ENCODE data around the gene FAM83G.
A peak's percentile ranks its signal among the peaks of the same experiment; 100 is the strongest.
"Not testable (repeated sequence)": the region's sequence is repeated elsewhere in the genome, so short reads cannot be mapped to it uniquely, and the experiment has no call there.

The FAM83G gene

DNA sequence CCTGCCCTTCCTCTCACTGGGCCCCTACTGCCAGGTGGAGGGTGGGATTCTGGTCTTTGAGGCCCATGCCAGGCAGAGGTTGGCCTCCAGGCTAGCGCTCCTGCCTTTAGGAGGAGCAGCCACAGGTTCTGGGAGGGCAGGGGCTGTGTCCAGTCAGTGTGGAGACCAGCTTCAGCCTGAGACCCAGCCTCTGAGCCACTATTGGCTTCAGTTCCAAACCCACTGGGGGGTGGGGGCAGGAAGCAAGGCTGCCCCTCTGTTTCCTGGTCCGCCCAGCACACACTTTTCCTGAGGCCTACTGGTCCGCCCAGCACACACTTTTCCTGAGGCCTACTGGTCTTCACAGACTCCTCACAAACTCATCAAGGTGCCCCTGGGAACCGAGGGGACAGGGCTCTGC lies 36.2 kb downstream of the FAM83G start:
- no peak for DNase-seq (ENCODE audit: low spot score)

DNA sequence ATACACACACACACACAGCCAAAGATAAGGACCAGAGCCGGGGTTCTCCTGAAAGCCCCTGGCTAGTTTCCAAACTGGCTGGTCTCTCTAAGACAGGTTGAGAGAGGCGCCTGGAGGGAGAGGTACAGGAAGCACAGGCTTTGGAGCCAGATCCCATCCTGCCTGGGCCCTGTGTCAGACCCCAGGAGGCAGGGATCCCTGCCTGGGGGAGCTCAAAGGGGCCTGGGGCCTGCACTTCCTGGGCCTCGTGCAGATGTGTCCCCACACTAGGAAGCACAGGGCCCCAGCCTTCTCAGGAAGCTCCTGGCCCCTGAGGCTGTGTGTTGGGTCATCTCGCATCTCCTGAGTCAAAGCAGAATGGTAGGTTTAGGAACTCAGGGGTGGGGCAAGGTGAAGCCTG lies 36.6 kb downstream of the FAM83G start:
- DNase-seq (ENCODE audit: low spot score) = no peak

DNA sequence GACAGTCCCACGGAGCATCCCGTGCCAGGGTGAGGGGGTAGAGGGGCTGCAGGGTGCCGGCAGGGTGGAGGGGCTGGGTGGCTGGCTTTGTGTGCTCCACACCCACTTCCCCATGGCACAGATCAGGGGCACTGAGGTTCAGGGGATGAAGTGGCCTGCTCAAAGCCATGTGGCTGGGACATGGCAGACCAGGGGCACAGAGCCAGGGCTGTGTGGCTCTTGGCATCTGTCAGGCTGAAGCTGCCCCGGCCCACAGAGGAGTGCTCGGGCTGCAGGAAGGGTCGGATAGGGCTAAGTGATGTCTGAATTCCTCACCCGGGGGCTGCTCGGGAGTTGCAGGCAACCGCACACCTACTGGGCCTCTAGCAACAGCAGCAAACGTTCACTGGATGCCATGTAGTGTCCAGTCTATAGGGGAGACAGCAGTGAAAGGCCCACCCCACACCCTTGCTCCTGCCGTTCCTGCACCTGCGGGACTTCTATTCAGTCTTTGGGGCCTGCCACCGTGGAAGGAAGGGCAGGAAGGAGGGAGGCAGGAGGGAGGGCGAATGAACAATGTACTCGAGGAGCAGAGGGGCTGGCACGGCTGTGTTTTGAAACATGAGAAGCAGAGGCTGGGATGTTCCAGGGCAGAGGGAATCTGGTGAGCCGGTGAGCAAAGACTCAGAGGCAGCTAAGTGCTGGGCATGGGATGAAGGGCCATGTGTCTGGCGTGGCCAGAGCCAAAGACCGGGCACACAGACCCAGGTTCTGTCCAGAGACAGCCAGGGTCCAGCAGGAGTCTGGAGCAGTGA lies 37.5 kb downstream of the FAM83G start:
- no peak for DNase-seq (ENCODE audit: low spot score)

DNA sequence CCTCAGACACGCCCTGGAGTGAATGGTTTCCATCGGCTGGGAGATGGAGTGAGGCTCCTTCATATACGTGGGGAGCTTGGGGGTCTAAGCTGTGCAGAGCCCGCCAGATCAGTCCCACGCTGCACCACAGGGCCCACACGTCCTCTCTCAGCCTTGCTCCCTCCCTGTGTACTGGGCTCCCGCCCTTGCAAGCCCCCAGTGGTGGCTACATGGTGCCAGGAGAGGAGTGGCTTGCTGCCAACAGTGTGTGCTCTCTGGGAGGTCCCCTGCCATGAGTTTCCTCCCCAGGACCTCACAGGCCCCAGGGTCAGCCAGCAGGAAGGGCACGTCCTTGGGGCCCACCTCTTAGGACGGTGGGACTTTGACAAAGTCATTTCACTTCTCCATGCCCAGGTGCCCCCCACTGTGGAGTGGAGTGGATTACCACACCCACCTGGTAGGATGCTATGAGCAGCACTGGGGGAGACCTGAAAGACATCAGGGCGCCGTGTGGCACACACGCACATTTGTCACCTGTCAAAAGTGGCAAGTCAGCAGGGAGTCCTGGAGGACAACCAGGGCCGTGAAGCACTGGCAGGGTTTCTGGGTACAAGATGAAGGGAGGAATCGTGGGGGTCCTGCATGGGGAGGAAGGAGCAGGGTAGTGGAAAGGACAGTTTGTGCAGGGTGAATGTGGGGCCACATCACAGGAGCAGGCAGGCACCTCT lies 38.9 kb downstream of the FAM83G start:
- DNase-seq (ENCODE audit: low spot score) = no peak

DNA sequence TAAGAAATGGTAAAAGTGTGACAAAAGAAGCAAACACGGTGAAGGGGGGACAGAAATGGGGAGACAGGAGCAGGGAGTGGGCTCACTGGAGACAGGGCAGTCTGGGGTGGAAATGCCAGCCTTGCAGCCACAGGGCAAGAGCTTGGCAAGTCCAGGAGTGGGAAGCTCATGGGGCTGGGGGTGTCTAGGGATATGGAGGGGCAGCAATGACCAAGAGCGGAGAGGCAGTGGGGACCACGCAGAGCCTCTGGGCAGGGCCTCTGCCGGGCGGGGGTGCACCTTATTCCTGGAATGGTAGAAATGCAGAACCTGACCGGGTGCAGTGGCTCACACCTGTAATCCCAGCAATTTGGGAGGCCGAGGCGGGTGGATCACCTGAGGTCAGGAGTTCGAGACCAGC lies 40.0 kb downstream of the FAM83G start:
- DNase-seq (ENCODE audit: low spot score) = no peak

DNA sequence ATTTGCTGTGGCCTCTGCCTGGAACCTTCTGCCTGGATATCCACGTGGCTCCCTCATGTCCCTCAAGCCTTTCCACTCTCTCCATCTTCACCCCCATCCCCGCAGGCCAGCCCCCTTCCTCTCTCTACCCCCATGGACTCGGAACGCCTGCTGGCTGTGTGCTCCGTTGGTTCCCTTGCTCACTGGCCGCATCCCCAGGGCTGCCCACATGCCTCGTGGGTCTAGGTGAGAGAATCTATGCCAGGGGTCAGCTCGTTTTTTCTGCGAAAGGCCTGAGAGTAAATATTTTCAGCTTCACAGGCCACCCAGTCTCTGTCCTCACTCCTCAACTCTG lies 40.6 kb downstream of the FAM83G start:
- no peak for DNase-seq (ENCODE audit: low spot score)

DNA sequence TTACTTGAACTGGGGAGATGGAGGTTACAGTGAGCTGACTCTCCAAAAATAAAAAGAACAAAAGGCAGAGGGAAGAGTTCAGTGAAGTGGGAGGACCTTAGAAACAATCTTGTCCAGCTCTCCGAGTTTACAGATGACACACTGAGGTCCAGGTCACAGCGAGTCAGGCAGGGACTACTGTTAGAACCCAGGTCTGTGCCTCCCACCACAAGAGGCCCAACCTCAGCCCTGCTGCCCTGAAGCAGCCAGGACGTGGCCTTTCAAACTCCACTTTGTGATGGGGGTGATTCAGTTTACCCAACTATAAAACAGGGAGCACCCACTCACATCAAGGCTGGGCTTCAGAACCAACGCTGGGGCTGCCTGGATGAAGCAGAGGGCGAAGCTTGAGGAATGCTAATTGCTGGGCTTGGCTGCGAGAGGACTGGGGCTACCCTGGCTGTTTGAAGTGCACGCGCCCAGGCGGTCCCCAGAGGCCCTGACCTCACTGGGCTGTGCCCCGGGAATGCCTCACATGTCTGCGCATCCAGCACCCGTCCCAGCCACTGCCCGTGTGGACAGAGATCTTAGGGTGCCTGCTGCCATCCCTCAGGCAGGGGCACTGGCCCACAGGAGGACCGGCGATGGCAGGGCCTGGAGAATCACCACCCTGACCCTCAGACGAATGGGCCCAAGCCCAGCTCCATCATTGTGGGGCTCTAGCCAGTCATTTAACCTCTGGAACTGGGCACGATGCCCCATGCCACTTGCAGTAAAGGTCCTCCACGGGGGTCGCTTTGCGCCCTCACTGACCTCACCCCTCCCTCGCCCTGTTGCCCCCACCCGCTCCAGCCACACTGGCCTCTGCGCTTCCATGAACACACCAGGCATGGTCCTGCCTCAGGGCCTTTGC lies 41.2 kb downstream of the FAM83G start:
- DNase-seq (ENCODE audit: low spot score) = peak; percentile 20

DNA sequence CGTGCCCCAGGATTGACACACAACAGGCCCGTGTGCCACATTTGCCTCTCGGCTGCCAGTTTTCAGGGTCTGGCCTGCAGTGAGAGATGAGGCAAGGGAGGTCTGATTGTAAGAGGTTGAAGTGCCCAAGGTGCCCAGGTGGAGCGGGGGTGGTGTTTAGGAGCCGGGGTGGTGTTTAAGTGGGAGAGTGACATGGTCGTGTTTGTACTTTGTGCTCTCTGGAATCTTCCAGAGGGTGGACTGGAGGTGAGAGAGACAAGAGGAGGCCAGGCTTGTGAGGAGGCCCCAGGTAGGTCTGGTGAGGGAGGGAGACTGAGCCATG lies 42.1 kb downstream of the FAM83G start:
- no peak for DNase-seq (ENCODE audit: low spot score)

DNA sequence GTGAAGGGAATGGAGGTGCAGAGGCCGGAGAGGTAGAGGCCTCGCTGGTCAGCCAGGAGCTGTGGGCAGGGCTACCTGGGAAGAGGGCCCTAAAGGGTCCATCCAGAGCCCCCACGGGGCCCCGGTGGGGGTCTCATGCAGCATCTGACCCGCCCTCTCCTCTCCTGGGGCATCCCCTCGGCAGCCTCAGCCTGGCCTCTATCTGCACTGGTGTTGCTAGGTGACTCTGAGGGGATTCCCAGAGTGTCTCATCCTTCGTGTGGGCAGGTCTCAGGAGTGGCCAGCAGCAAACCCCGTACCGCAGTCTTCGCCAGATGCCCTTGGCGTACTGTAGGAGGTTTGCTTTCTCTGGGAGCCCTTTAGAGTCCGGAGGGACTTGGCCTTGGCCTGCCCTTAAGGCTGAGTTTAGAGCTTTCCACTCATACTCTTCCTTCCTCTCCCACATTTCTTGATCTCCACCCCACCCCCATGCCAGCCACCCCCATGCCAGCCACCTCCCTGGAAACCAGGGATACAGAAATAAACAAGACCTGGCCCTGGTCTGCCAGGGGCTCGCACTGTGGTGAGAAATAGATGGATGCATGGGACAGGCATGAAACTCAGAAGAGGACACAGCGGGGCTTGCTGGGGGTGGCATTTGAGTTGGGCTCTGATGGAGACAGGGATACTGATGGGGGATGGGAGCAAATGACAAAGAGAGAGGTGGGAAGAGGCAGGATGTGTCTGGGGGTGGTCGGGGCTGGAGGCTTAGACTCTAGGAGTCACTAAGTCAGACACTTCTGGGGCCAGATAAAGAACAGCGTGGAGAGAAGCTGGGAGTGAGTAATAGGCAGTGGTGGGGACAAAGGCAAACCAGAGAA lies 42.7 kb downstream of the FAM83G start:
- no peak for DNase-seq (ENCODE audit: low spot score)

DNA sequence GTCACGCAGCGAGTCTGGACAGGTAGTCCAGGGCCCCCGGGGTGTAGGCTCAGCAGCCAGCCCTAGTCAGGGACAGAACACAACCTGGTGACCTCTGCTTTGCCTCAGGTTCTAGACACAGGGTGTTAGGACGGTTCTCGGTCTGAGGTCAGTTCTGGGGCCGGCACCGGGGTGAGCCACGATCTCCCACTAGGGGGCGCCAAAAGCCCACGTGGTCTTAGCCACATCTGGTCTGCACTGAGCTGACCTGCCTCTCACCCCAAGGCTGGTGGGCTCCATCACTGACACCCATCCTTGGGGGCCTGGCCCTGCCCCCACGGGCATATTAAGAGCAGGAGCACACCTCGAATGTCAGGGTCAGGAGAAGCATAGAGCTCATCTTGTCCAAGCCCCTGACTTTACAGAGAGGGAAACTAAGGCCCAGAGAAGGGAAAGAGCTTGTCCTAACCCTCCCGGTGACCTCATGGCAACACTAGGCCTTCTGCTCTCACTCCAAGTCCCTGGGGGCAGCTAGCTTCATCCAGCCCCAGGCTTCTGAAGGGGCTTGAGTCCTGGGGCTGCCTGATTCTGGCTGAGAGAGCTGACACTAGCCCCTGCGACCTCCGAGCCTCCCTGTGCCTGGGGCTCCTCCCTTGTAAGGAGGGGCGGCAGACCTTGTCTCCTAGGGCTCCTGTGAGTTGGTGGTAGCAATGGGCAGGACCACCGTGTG lies 43.6 kb downstream of the FAM83G start:
- DNase-seq (ENCODE audit: low spot score) = peak; percentile 85

DNA sequence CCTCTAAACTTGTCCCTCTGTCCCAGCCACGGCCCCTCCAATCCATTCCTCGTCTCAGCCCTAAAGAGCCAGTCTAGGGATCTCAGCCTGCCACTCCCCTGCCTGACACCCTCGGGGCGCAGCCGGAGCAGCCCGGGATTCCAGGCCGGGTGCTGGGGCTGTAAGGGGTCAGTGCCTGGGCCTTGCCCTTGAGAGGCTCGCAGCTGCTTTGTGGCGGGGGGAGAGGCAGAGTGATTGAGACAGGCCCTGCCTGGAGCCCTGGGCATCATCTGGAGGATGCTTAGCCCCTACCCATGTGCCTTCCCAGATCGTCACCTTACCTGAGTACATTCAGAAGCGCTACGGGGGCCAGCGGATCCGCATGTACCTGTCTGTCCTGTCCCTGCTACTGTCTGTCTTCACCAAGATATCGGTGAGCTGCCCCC lies 44.3 kb downstream of the FAM83G start:
- DNase-seq (ENCODE audit: low spot score) = no peak

DNA sequence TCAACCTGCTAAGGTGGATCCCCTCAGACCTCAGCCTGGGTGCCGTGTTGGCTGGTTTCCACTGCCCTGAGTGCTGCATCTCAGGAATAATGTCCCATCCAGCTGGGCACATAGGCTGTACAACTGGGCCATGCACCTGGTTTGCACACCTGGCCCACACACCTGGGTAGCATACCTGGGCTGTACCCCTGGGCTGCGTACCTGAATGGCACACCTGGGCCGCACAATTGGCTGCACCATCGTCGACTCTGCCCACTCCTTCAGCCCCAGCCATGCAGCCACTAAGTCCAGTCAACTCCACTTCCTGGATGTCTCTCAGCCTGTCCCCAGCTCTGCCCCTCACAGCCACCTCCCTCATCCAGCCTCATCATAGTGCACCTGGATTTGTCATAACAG lies 44.7 kb downstream of the FAM83G start:
- no peak for DNase-seq (ENCODE audit: low spot score)

DNA sequence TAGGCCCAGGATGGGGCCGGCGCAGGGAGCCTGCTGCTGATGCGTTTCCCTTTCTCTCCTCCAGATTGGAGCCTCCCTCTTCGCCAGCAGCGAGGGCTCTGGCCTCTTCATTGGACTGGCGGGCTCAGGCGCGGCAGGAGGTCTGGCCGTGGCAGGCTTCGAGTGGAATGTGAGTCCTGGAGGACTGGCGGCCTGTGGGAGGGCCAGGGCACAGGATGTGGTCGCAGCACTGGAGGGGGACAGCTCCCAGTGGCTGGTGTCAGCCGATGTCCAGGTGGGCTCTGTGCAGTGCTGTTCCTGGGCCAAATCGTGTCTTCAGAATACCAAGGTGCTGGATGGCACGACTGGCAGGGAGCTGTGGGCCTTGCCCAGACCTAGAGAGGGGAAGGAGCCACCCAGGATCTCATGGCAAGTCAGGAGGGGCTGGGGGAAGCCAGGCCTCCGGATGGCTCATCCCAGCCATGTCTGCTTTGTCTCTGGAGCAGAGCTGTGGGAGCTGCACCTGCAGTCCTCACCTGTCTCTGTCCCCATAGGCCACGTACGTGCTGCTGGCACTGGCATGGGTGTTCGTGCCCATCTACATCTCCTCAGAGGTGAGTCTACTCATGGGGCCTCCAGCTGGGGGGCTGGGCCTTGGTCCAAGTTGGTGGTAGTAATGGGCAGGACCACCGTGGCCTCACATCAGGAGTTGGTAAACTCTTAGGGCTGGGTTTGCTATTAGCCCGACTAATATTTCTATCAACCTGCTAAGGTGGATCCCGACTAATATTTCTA lies 45.3 kb downstream of the FAM83G start:
- no peak for DNase-seq (ENCODE audit: low spot score)

DNA sequence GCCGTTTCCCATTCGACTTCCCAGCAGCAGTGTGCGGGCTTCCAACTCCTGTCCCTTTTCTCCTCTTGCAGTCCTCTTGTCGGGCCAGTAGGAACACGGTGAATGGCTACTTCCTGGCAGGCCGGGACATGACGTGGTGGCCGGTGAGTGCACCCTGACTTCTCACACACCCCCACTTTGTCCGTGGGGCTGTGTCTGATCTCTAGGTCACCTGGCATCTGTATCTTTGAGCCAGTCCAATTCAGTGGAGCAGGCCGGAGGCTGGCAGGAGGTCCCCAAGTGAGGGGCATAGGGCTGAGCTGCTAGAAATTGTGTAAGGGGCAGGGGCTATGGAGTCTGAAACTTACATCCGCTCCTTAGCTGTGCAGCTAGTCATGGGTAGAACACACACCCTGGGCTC lies 46.0 kb downstream of the FAM83G start:
- DNase-seq (ENCODE audit: low spot score) = no peak

DNA sequence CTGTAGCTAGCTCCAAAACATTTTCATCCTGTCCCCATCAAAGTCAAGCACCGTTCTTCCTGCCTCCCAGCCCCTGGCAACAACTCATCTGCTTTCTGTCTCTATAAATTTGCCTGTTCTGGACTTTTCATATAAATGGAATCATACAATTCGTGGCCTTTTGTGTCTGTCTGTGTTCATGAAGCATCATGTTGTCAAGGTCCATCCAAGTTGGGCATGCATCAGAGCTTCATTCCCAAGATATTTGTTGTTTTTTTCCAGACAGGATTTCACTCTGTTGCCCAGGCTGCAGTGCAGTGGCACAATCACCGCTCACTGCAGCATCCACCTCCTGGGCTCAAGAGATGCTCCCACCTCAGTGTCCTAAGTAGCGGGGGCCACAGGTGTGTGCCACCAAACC lies 46.7 kb downstream of the FAM83G start:
- DNase-seq (ENCODE audit: low spot score) = no peak

DNA sequence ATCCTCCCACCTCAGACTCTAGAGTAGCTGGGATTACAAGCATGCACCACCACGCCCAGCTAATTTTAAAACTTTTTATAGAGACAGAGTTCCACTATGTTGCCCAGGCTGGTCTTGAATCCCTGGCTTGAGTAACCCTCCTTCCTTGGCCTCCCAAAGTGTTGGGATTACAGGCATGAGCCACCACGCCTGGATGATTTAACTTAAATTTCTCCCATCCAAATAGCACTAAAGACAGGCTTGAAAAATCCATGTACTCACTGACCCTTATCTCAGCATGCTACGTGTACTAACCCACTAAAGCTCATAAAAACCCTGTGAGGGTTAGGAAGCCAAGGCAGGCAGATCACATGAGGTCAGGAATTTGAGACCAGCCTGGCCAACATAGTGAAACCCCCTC lies 48.0 kb downstream of the FAM83G start:
- DNase-seq (ENCODE audit: low spot score) = no peak

DNA sequence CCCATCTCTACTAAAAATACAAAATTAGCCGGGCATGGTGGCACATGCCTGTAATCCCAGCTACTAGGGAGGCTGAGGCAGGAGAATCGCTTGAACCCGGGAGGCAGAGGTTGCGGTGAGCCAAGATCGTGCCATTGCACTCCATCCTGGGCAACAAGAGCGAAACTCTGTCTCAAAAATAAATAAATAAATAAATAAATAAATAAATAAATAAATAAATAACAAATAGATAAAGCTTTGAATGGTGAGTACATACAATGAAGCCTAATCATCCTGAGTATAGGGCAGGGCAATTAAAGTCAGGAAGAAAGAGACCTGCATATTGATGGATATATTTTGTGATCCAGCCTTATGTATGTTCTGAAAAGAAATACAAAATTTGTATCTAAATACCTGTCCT lies 48.5 kb downstream of the FAM83G start:
- DNase-seq (ENCODE audit: low spot score) = not testable (repeated sequence)

DNA sequence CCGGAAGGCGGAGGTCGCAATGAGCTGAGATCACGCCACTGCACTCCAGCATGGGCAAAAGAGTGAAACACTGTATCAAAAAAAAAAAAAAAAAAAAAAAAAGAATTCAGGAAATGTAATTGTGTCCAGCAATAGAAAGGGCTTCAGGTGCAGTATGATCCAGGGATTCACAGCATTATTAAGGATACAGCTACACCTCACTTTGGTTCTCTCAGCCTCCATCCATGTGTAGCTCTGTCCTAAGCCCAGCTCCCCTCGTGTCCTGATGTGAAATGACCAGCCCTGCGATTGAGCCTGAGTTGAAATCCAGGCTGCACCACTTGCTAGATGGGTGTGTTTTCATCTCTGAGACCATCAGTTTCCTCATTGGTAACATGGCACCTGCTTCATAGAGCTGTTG lies 49.6 kb downstream of the FAM83G start:
- DNase-seq (ENCODE audit: low spot score) = no peak

DNA sequence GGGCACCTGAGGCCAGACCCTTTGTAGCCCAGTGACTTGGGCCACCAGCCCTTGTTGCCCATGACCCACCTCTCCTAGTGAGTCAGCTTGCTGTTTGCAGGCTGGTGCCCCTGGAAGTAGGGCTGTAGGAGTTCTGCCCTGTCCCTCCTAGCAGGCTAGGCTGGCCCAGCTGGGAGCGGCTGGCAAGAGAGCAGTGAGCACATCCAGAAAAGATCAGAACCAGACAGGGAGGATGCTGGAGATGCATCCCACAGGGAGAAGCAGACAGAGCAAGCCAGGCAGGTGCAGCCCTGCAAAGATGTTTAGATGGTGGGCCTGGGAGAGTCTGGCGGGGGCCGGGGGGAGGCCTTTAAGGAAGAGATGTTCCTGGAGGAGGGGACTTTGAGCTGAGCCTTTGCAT lies 50.2 kb downstream of the FAM83G start:
- DNase-seq (ENCODE audit: low spot score) = no peak

DNA sequence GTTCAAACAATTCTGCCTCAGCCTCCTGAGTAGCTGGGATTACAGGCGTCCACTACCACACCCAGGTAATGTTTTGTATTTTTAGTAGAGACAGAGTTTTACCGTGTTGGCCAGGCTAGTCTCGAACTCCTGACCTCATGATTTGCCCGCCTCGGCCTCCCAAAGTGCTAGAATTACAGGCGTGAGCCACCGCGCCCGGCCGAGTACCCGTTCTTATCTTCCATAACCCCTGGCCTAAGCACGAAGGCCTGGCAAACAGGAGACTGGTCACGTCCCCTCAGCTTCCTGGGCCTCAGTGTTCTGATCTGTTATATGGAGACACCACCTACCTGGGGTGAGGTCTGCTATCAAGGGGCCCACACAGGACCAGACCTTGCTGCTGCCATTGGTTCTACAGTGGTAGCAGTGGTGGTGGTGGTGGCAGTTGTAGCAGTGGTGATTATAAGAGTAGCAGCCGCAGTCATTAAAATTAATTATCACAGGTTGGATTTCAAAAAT lies 51.3 kb downstream of the FAM83G start:
- DNase-seq (ENCODE audit: low spot score) = no peak
